ENCODE measurements around the gene PTGER4. TPM values are rescaled to one million over a fixed set of nuclear protein-coding genes. Genes with fewer than 3 reads are reported as not detected.
"Not testable (repeated sequence)": the region's sequence is repeated elsewhere in the genome, so short reads cannot be mapped to it uniquely, and the experiment has no call there.

The PTGER4 gene
- total and polyA plus RNA-seq, 7 experiments from 2014 or later: 38.5 to 422 (median 56.0) TPM

DNA sequence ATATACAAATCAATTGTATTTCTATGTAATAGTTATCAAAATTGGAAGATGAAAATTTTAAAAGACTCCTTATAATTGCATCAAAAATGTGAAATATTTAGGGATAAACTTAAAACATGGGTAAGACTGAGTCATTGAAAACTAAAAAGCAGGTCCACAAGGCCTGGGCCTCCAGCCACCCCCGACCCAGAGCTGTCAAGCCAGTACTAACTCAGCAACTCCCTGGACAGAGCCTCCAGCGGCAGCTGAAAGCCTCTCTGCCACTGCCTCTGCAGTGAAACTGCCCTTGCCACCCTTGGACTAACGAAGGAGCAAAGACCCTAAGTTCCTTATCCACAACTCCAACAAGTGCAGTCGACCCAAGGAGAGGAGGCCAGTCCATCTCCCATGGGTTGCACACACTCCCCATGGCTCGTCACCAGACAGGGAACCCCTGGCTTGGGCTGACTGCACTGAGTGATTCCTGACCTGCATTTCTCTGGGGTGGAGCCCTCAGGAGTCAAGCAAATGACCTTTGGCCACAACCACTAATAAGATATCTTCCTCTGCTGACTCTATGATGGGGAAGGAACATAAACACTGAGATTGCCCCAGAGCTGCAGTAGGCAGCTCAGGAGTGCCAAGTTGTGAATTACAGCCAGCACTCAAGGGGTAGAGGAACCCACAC lies 20.5 kb downstream of the PTGER4 start:
- peaks cover 0 to 9% (median 0%) of the 10 kb centered on the region in 7 donors for H3K4me1 Mint-ChIP-seq
- POLR2A ChIA-PET: no interaction called here
- Histone ChIP-seq H3K4me3 (ENCODE audit: low read length) (no peak overlapping the region), H3K4me1 (ENCODE audit: control insufficient read depth in 2 of 2, insufficient read depth in 2 of 2, low read length in 2 of 2) (no peaks in the 10 kb centered on the region), H3K27me3 (ENCODE audit: control insufficient read depth in 2 of 2, insufficient read depth in 2 of 2, low read length in 2 of 2) (no peaks in the 10 kb centered on the region), H3K9me3 (ENCODE audit: control insufficient read depth in 2 of 3, low read length in 3 of 3) (peaks cover 0 to 23% (median 0%) of the 10 kb centered on the region in 3 experiments), H3K36me3 (ENCODE audit: control insufficient read depth in 2 of 3, insufficient read depth in 3 of 3, low read length in 3 of 3) (peaks cover 0 to 13% (median 10%) of the 10 kb centered on the region in 3 experiments), H3K27ac (ENCODE audit: low read depth, low read length) (no peak overlapping the region)
- no peaks in the 10 kb centered on the region for H3K27me3 Mint-ChIP-seq
- no peak overlapping the region for H3K4me3 Mint-ChIP-seq
- peak overlapping the region in 1 of 9 donors; percentile 59 for H3K27ac Mint-ChIP-seq
- ATAC-seq (no peak), DNase-seq (no peak)
- H3K36me3 Mint-ChIP-seq: peaks cover 43 to 87% (median 83%) of the 10 kb centered on the region in 5 donors
- CTCF ChIA-PET: no interaction called here
- H3K9me3 Mint-ChIP-seq: peaks cover 17 to 61% (median 41%) of the 10 kb centered on the region in 11 donors
- intact Hi-C loops (cut with micrococcal nuclease): no loop called here

DNA sequence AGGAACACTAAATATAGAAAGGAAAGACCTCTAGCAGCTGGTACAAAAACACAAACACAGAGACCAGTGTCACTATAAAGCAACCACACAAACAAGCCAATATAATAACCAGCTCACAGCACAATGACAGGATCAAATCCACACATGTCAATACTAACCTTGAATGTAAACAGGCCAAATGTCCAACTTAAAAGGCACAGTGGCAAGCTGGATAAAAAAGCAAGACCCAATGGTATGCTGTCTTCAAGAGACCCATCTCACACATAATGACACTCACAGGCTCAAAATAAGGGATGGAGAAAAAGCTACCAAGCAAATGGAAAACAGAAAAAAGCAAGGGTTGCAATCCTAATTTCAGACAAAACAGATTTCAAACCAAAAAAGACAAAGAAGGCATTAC lies 22.3 kb downstream of the PTGER4 start:
- peaks cover 0 to 28% (median 0%) of the 10 kb centered on the region in 3 experiments for H3K9me3 ChIP-seq (ENCODE audit: control insufficient read depth in 2 of 3, low read length in 3 of 3)
- POLR2A ChIA-PET; H3K27me3 ChIP-seq (ENCODE audit: control insufficient read depth in 2 of 2, insufficient read depth in 2 of 2, low read length in 2 of 2); ATAC-seq; CTCF ChIA-PET; H3K27me3 Mint-ChIP-seq; H3K4me1 Mint-ChIP-seq; H3K27ac Mint-ChIP-seq; H3K36me3 ChIP-seq (ENCODE audit: control insufficient read depth in 2 of 3, insufficient read depth in 3 of 3, low read length in 3 of 3); H3K27ac ChIP-seq (ENCODE audit: low read depth, low read length); DNase-seq; H3K4me3 ChIP-seq (ENCODE audit: low read length); H3K4me3 Mint-ChIP-seq; H3K4me1 ChIP-seq (ENCODE audit: control insufficient read depth in 2 of 2, insufficient read depth in 2 of 2, low read length in 2 of 2); intact Hi-C loops (cut with micrococcal nuclease): not testable (repeated sequence)
- Mint-ChIP-seq H3K36me3 (peaks cover 47 to 87% (median 81%) of the 10 kb centered on the region in 5 donors), H3K9me3 (peaks cover 25 to 79% (median 49%) of the 10 kb centered on the region in 11 donors)

DNA sequence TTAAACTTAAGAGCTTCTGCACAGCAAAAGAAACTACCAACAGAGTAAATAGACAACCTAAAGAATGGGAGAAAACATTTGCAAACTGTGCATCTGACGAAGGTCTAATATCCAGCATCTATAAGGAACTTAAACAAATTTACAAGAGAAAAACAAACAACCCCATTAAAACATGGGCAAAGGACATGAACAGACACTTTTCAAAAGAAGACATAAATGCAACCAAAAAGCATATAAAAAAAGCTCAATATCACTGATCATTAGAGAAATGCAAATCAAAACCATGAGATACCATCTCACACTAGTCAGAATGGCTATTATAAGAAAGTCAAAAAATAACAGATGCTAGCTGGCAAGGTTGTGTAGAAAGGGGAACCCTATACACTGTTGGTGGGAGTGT lies 25.8 kb downstream of the PTGER4 start:
- H3K9me3 ChIP-seq (ENCODE audit: control insufficient read depth in 2 of 3, low read length in 3 of 3): peaks cover 0 to 28% (median 0%) of the 10 kb centered on the region in 3 experiments
- intact Hi-C loops (cut with micrococcal nuclease); H3K4me3 Mint-ChIP-seq; ATAC-seq; H3K27me3 Mint-ChIP-seq; H3K36me3 ChIP-seq (ENCODE audit: control insufficient read depth in 2 of 3, insufficient read depth in 3 of 3, low read length in 3 of 3); H3K4me1 Mint-ChIP-seq; H3K27ac Mint-ChIP-seq; POLR2A ChIA-PET; H3K27ac ChIP-seq (ENCODE audit: low read depth, low read length); H3K4me1 ChIP-seq (ENCODE audit: control insufficient read depth in 2 of 2, insufficient read depth in 2 of 2, low read length in 2 of 2); H3K27me3 ChIP-seq (ENCODE audit: control insufficient read depth in 2 of 2, insufficient read depth in 2 of 2, low read length in 2 of 2); H3K4me3 ChIP-seq (ENCODE audit: low read length); DNase-seq: not testable (repeated sequence)
- CTCF ChIA-PET: interaction anchor here (0.9 kb wide), 1 partner anchor 13 kb away, joined by 3 read pairs; no protein-coding TSS in a partner anchor
- Mint-ChIP-seq H3K36me3 (peaks cover 57 to 83% (median 81%) of the 10 kb centered on the region in 5 donors), H3K9me3 (peaks cover 33 to 88% (median 60%) of the 10 kb centered on the region in 11 donors)

DNA sequence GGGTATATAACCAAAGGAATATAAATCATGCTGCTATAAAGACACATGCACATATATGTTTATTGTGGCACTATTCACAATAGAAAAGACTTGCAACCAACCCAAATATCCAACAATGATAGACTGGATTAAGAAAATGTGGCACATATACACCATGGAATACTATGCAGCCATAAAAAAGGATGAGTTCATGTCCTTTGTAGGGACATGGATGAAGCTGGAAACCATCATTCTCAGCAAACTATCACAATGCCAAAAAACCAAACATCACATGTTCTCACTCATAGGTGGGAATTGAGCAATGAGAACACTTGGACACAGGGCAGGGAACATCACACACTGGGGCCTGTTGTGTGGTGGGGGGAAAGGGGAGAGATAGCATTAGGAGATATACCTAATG lies 30.9 kb downstream of the PTGER4 start:
- CTCF ChIA-PET; H3K9me3 ChIP-seq (ENCODE audit: control insufficient read depth in 2 of 3, low read length in 3 of 3); H3K4me3 ChIP-seq (ENCODE audit: low read length); H3K4me3 Mint-ChIP-seq; ATAC-seq; H3K36me3 ChIP-seq (ENCODE audit: control insufficient read depth in 2 of 3, insufficient read depth in 3 of 3, low read length in 3 of 3); H3K27ac ChIP-seq (ENCODE audit: low read depth, low read length); H3K27me3 ChIP-seq (ENCODE audit: control insufficient read depth in 2 of 2, insufficient read depth in 2 of 2, low read length in 2 of 2); H3K4me1 Mint-ChIP-seq; H3K27ac Mint-ChIP-seq; intact Hi-C loops (cut with micrococcal nuclease); POLR2A ChIA-PET; DNase-seq; H3K27me3 Mint-ChIP-seq; H3K4me1 ChIP-seq (ENCODE audit: control insufficient read depth in 2 of 2, insufficient read depth in 2 of 2, low read length in 2 of 2): not testable (repeated sequence)
- Mint-ChIP-seq H3K36me3 (peaks cover 20 to 60% (median 45%) of the 10 kb centered on the region in 5 donors), H3K9me3 (peaks cover 7 to 50% (median 19%) of the 10 kb centered on the region in 11 donors)

DNA sequence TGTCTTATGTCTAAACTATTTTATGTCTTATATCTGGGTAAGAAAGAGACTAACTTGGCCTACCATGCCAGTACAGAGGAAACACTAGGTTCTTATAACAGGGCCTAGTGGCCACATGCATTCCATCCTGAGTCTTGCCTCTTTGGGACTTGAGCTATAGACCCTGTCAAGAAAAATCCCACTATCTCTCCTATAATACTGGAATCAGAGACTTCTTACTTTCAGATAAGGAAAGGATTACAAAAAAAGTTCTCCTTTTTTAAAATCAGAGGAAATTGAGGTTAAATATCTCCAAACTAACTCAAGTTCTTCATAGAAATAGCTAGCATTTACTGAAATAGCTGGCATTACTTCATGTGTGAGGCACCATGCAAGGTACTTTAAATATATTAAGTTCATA lies 34.3 kb downstream of the PTGER4 start:
- H3K4me3 Mint-ChIP-seq: no peak overlapping the region
- Histone ChIP-seq H3K27ac (ENCODE audit: low read depth, low read length) (no peak overlapping the region), H3K27me3 (ENCODE audit: control insufficient read depth in 2 of 2, insufficient read depth in 2 of 2, low read length in 2 of 2) (no peaks in the 10 kb centered on the region), H3K9me3 (ENCODE audit: control insufficient read depth in 2 of 3, low read length in 3 of 3) (no peaks in the 10 kb centered on the region), H3K4me3 (ENCODE audit: low read length) (no peak overlapping the region), H3K4me1 (ENCODE audit: control insufficient read depth in 2 of 2, insufficient read depth in 2 of 2, low read length in 2 of 2) (no peaks in the 10 kb centered on the region), H3K36me3 (ENCODE audit: control insufficient read depth in 2 of 3, insufficient read depth in 3 of 3, low read length in 3 of 3) (peaks cover 0 to 6% (median 0%) of the 10 kb centered on the region in 3 experiments)
- no peak for DNase-seq
- peaks cover 0 to 11% (median 6%) of the 10 kb centered on the region in 7 donors for H3K4me1 Mint-ChIP-seq
- peaks cover 0 to 21% (median 5%) of the 10 kb centered on the region in 11 donors for H3K9me3 Mint-ChIP-seq
- no peaks in the 10 kb centered on the region for H3K27me3 Mint-ChIP-seq
- ATAC-seq: no peak
- H3K36me3 Mint-ChIP-seq: peaks cover 0 to 50% (median 35%) of the 10 kb centered on the region in 5 donors
- ChIA-PET POLR2A (no interaction called here), CTCF (interaction anchor here (1.2 kb wide), 1 partner anchor 765 kb away, joined by 3 read pairs; no protein-coding TSS in a partner anchor)
- H3K27ac Mint-ChIP-seq: no peak overlapping the region
- intact Hi-C loops (cut with micrococcal nuclease): no loop called here

DNA sequence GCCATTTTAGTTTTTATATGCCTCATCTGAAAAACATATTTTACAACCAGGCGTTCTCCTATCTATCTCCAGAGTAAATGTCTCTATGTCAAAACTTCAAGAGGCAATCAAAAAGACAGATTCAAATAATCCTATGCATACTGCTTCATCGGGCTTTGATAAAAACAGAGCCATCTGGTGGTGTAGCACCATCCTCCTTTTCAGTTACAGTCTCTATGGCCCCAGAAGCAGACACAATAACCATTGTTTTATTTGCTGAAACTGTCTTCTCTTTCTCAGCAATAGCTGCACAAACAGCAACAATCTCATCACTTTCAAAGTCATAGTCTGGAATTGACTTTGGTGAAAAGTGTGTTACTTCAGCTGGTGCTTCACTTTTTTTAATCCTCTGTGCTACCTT lies 36.3 kb downstream of the PTGER4 start:
- Histone ChIP-seq H3K27ac (ENCODE audit: low read depth, low read length) (no peak overlapping the region), H3K4me1 (ENCODE audit: control insufficient read depth in 2 of 2, insufficient read depth in 2 of 2, low read length in 2 of 2) (no peaks in the 10 kb centered on the region), H3K4me3 (ENCODE audit: low read length) (no peak overlapping the region), H3K9me3 (ENCODE audit: control insufficient read depth in 2 of 3, low read length in 3 of 3) (no peaks in the 10 kb centered on the region), H3K36me3 (ENCODE audit: control insufficient read depth in 2 of 3, insufficient read depth in 3 of 3, low read length in 3 of 3) (peaks cover 0 to 13% (median 0%) of the 10 kb centered on the region in 3 experiments), H3K27me3 (ENCODE audit: control insufficient read depth in 2 of 2, insufficient read depth in 2 of 2, low read length in 2 of 2) (no peaks in the 10 kb centered on the region)
- Mint-ChIP-seq H3K27ac (no peak overlapping the region), H3K4me1 (peaks cover 0 to 11% (median 6%) of the 10 kb centered on the region in 7 donors), H3K9me3 (peaks cover 0 to 9% (median under 1%) of the 10 kb centered on the region in 11 donors), H3K27me3 (no peaks in the 10 kb centered on the region), H3K4me3 (no peak overlapping the region), H3K36me3 (peaks cover 5 to 55% (median 36%) of the 10 kb centered on the region in 5 donors)
- intact Hi-C loops (cut with micrococcal nuclease): loop anchor here in 1 of 2 donors (1.0 kb wide), 1 partner anchor 767 kb away; no protein-coding TSS in a partner anchor
- DNase-seq (no peak), ATAC-seq (no peak)
- CTCF ChIA-PET: interaction anchor here (1.1 kb wide), 1 partner anchor 768 kb away, joined by 3 read pairs; no protein-coding TSS in a partner anchor
- POLR2A ChIA-PET: interaction anchor here (0.7 kb wide), 1 partner anchor 13 kb away, joined by 4 read pairs; no protein-coding TSS in a partner anchor
